Globus pallidus (tissue), 1 donor: ENCODE data around the gene HHAT.

ENCODE experiments used
- DNase-seq: peaks from one replicate; pipeline ENCODE4 v3.0.0-alpha.2; 2015; ENCODE audit warnings: low spot score

Gene HHAT

GRCh38 chr1:210328746-210329503 lies at the start of gene HHAT:
HHAT (plus strand) TSS chr1:210328902; CDS start chr1:210348976, 20,074 bp downstream.
- peak; percentile 72 for DNase-seq

GRCh38 chr1:210280221-210280620 lies 48.5 kb upstream of the HHAT start:
- DNase-seq, result no peak

GRCh38 chr1:210288116-210288515 lies 40.6 kb upstream of the HHAT start:
- DNase-seq, result no peak

GRCh38 chr1:210289248-210289647 lies 39.5 kb upstream of the HHAT start:
- no peak for DNase-seq

- DNase-seq, result no peak
Measured at GRCh38 chr1:210291081-210291764, 37.5 kb upstream of the HHAT start.

- DNase-seq, result no peak
Measured at GRCh38 chr1:210291786-210292230, 36.9 kb upstream of the HHAT start.

- DNase-seq, result no peak
Measured at GRCh38 chr1:210292231-210292871, 36.4 kb upstream of the HHAT start.

GRCh38 chr1:210293171-210293607 lies 35.5 kb upstream of the HHAT start:
- DNase-seq, result no peak

GRCh38 chr1:210294999-210295745 lies 33.5 kb upstream of the HHAT start:
- DNase-seq, result no peak

- DNase-seq, result no peak
Measured at GRCh38 chr1:210296682-210297081, 32.0 kb upstream of the HHAT start.

GRCh38 chr1:210298296-210298695 lies 30.4 kb upstream of the HHAT start:
- DNase-seq, result no peak

GRCh38 chr1:210298936-210299335 lies 29.8 kb upstream of the HHAT start:
- no peak for DNase-seq

- no peak for DNase-seq
Measured at GRCh38 chr1:210299501-210299900, 29.2 kb upstream of the HHAT start.

- DNase-seq, result no peak
Measured at GRCh38 chr1:210300923-210301614, 27.6 kb upstream of the HHAT start.

GRCh38 chr1:210301615-210302000 lies 27.1 kb upstream of the HHAT start:
- DNase-seq, result no peak

- peak; percentile 29 for DNase-seq
Measured at GRCh38 chr1:210302501-210302900, 26.2 kb upstream of the HHAT start.

- DNase-seq, result no peak
Measured at GRCh38 chr1:210303391-210303790, 25.3 kb upstream of the HHAT start.

- DNase-seq, result no peak
Measured at GRCh38 chr1:210310562-210311153, 18.0 kb upstream of the HHAT start.

- DNase-seq, result no peak
Measured at GRCh38 chr1:210311726-210312493, 16.8 kb upstream of the HHAT start.

GRCh38 chr1:210313046-210313595 lies 15.6 kb upstream of the HHAT start:
- no peak for DNase-seq
